ENCODE data around the gene ANKDD1B.

- TF ChIP-seq CTCF (IDR thresholded peaks at IDR 0.05 in 2 of 3, conservative IDR thresholded peaks at IDR 0.05 in 1 of 3; ENCODE audit: borderline replicate concordance in 1 of 3, insufficient read depth in 1 of 3, low read depth in 2 of 3, low read length in 2 of 3) (no peak), SP1 (IDR thresholded peaks at IDR 0.05; ENCODE audit: low read depth) (no peak), EZH2phosphoT487 (IDR thresholded peaks at IDR 0.05; ENCODE audit: borderline replicate concordance) (no peak), YY1 (IDR thresholded peaks at IDR 0.05; ENCODE audit: extremely low read depth, insufficient replicate concordance, low read depth, low read length) (no peak), POLR2AphosphoS5 (IDR thresholded peaks at IDR 0.05; ENCODE audit: low read depth, low read length) (no peak), SRF (IDR thresholded peaks at IDR 0.05; ENCODE audit: low read depth) (no peak), EGR1 (IDR thresholded peaks at IDR 0.05; ENCODE audit: low read depth) (no peak), ELF1 (IDR thresholded peaks at IDR 0.05; ENCODE audit: borderline replicate concordance, low read depth) (no peak), ATF3 (IDR thresholded peaks at IDR 0.05) (no peak), POLR2A (IDR thresholded peaks at IDR 0.05; ENCODE audit: borderline replicate concordance, extremely low read depth, insufficient read depth, insufficient read length) (no peak), REST (IDR thresholded peaks at IDR 0.05; ENCODE audit: low read depth) (no peak)
Measured at GRCh38 chr5:75653521-75653920, 42.3 kb downstream of the ANKDD1B start.

Data from HCT116 (cell line).